Esophagus muscularis mucosa (tissue), 3 donors: ENCODE measurements around the gene DPH7.

ENCODE experiments used
- CTCF ChIP-seq, 3 experiments: fragments of 200-600 bp in 2 of 3; fragments of 450-650 bp in 1 of 3; sonication (generic) in 2 of 3; IDR thresholded peaks; one replicate each; pipeline ENCODE4 v1.5.1; 2017 to 2019; ENCODE audit warnings: antibody characterized with exemption in 3 of 3, mild to moderate bottlenecking in 2 of 3, moderate library complexity in 1 of 3
- POLR2A ChIP-seq: fragments of 450-650 bp; IDR thresholded peaks from one replicate; pipeline ENCODE4 v1.6.1; 2017; ENCODE audit warnings: antibody characterized with exemption, moderate library complexity, mild to moderate bottlenecking, low read depth

- TF ChIP-seq POLR2A: no peak
- no peak for TF ChIP-seq CTCF (IDR thresholded peaks at IDR 0.05)
Measured at GRCh38 chr9:137580954-137581322, 2.2 kb upstream of the DPH7 start.
